Muscle of back (tissue), 11 donors: ENCODE data around the gene HTRA3. TPM values are rescaled to one million over a fixed set of nuclear protein-coding genes. Genes with fewer than 3 reads are reported as not detected.

Experiments used
- DNase-seq, 3 donors: peaks; one replicate each; pipeline versions ENCODE4 v3.0.0 to v3.0.0-alpha.2; 2013
- polyA plus RNA-seq, 10 donors: library from polyadenylated mRNA; unstranded; fragments of 120-200 nt; gene quantifications; one replicate each; pipeline ENCODE4 v1.2.1, GENCODE V29; 2013; ENCODE audit not compliant: insufficient read length in 10 of 10

HTRA3 gene
- polyA plus RNA-seq, 10 donors: 29.5 to 69.5 (median 51.7) TPM

DNA sequence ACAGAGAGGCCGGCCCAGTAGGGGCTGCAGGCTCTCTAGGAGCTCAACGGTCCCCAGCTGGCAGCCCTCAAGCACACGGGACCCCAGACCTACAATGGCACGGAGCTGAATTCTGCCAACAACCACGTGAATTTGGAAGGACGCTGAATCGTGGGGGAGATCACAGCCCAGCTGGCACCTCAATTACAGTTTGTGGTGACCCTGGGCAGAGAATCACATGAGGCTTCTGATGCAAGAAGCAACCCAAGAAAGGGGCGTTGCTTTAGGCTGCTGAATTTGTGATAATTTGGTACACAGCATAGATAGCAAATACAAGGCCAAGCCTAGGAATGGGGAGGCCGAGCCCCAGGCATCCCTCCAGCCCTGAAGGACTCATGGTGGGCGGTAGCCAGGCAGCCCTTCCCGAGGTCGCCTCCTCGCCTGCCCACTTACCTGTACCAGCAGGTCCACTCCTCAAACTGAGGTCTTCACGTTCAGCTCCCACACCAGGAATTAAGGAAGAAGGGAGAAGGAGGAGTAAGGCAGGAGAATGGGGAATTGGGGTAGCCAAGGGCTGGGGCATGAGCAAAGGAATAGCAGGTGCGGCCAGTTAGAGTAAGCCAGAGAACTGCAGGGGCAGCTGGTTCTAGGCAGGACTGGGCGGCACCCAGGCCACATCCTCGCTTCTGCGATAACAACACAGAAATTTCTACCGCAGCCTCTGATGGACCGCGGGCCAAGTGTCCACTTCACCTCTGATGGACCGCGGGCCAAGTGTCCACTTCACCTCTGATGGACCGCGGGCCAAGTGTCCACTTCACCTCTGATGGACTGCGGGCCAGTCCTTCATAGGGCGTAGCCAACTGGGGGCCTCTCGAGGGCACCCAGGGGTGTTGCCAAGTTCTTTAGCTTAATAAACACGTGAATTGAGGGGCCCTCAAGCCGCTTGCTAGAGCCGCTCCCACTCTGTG, 23.4 kb upstream of the HTRA3 start:
- no peak for DNase-seq

GRCh38 chr4:8247047-8247930, 22.3 kb upstream of the HTRA3 start:
- DNase-seq: peak in 1 of 3 donors; percentile 56

GRCh38 chr4:8248091-8248490, 21.5 kb upstream of the HTRA3 start:
- no peak for DNase-seq

DNA sequence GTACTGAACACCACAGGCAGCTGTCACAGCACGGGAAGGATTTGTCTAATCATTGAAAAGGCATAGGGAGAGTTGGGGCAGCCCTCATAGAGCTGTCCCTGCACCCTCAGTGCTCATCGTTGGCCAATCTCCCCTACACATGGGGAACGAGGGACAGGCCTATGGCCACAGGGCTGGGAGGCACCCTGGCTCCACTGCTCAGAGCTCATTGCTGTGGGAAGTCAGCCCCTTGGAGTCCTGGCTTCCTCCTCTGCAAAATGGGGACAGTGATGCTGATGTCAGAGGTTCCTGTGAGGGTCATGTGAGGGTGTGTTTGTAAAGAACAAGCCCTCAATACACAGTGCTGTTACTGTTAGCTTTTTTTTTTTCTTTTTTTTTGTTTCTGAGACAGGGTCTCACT, 19.3 kb upstream of the HTRA3 start:
- DNase-seq: no peak

GRCh38 chr4:8250637-8251036, 18.9 kb upstream of the HTRA3 start:
- DNase-seq: no peak

DNA sequence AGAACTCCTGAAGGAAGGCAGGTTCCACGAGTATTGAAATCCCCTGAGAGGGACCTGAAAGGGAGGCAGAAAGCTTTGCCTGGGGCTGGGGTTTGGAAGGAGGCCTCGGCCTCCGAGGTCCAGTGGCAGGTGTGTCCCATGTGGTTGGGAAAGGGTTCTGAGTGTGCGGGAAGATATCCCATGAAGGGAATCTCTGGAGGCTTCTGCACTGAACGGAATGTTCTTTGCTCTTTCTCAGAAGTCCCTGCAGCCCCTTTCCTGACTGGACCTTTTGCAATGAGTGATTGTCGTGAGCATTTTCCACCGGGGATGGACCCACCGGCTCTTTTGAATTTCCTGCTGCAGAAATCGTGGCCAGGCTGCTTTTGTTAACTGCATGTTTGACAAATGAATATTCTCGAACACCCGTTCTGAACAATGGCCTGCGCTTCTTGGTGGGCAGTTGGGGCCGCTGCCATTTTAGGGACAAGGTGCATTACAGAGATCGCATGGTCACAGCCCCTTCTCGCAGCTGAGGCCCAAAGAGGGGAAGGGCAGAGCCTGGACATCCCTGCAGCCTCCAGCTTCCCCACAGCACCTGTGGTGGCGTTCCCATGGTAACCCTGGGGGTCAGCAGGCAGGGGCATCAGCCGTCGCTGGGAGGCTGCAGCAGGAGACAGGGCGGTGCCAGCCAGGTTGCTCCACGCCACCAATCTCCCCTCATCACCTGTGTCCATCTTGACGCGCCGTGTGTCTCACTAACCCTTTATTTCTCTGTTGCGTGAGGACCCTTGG, 18.3 kb upstream of the HTRA3 start:
- no peak for DNase-seq

GRCh38 chr4:8252301-8253173, 17.0 kb upstream of the HTRA3 start:
- no peak for DNase-seq

GRCh38 chr4:8254076-8254475, 15.5 kb upstream of the HTRA3 start:
- no peak for DNase-seq

- peak; percentile 72 to 86 (median 80) for DNase-seq
Measured at GRCh38 chr4:8255698-8256441, 13.7 kb upstream of the HTRA3 start.

- no peak for DNase-seq
Measured at GRCh38 chr4:8257854-8258253, 11.7 kb upstream of the HTRA3 start.

GRCh38 chr4:8258552-8259212, 10.9 kb upstream of the HTRA3 start:
- no peak for DNase-seq

- no peak for DNase-seq
Measured at GRCh38 chr4:8259743-8260430, 9.7 kb upstream of the HTRA3 start.

DNA sequence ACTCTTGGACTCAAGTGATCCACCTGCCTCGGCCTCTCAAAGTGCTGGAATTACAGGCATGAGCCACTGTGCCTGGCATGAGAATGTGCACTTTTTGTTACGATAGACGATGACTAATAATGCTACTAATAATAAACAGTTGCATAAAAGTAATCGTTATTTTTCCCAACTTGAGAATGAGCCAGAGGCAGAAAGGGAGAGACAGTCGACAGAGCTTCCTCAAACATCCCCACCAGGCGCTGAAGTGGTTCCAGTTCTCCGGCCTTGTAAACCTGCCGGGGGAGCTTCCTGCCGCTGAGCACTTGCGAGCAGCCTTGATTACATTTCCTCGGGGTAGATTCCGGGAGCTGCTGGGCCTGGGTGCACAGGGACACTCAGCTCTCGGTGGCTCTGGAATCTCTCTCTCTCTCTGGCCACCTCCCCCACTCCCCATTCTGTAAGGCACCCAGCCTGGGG, 8.9 kb upstream of the HTRA3 start:
- peak in 2 of 3 donors; percentile 54 to 59 for DNase-seq

GRCh38 chr4:8261851-8262535, 7.6 kb upstream of the HTRA3 start:
- DNase-seq: no peak

DNA sequence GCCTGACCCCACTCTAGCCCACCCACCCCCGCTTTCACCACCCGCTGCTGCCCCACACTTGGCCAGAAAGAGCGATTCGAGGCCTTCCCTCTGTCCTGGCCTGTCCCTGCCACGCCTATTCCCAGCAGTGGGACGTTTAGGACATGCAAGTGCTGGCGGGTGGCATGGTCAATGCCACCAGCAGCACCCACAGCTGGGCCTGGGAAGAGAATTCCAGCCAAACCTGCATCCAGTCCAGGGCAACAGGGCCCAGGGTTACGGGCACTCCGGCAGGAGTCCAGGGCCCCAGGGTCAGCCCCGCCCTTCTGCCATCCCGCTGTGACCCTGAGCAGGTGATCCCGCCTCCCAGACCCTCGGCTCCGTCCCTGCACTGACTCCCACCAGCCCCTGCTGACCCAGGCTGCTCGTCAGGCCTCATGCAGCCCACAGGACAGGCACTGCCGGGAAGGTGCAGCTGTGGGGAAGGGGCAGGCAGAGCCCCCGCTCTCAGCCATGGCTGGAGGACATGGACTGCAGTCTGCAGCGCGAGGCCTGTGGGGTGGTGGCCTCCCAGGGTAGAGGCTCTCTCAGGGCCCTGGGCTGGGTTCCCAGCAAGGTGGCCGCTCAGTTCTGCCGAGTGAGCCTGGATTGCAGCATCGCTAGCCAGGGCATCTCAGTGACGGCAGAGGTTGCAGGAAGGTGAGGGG, 6.8 kb upstream of the HTRA3 start:
- no peak for DNase-seq

DNA sequence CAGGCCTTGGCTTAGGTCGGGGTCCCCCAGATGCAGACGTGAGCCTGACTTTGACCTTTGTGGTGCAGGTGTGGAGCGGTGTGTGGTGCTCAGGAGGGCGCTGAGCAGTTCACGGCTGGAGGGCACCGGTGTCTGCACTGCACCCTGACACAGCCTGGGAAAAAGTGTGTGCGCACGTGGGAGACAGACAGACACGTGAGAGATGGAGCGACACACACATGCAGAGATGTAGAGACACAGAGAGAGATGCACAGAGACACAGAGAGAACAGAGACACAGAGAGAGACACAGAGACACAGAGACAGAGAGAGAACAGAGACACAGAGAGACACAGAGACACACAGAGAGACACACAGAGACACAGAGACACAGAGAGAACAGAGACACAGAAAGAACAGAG, 6.2 kb upstream of the HTRA3 start:
- DNase-seq: no peak

GRCh38 chr4:8264106-8264505, 5.4 kb upstream of the HTRA3 start:
- no peak for DNase-seq
